DMS153 treated with DMSO at 0.1 percent for 48 hours (cell line): ENCODE results near the gene SMARCE1.

Experiments
- DNase-seq: peaks from one replicate; lab custom pipeline; 2025; ENCODE audit not compliant: unreplicated experiment; lab: John Stamatoyannopoulos, UW

Gene SMARCE1

GRCh38 chr17:40647624-40648383, at the start of gene SMARCE1:
Gene SMARCE1 (minus strand): TSS chr17:40647818. CDS start chr17:40645802, 2,016 bp downstream.
- DNase-seq, result peak; percentile 71

- DNase-seq, result no peak
These were observed 49.7 kb upstream of the SMARCE1 start for GRCh38 chr17:40697297-40697696.

GRCh38 chr17:40696651-40697072, 49.0 kb upstream of the SMARCE1 start:
- DNase-seq, result no peak

- DNase-seq, result no peak
These were observed 48.4 kb upstream of the SMARCE1 start for GRCh38 chr17:40695874-40696472.

- DNase-seq, result no peak
These were observed 47.0 kb upstream of the SMARCE1 start for GRCh38 chr17:40694584-40694983.

GRCh38 chr17:40687106-40687505, 39.5 kb upstream of the SMARCE1 start:
- DNase-seq, result no peak

GRCh38 chr17:40686192-40686591, 38.6 kb upstream of the SMARCE1 start:
- DNase-seq, result no peak

- DNase-seq, result no peak
These were observed 33.4 kb upstream of the SMARCE1 start for GRCh38 chr17:40680998-40681397.

GRCh38 chr17:40679523-40679907, 31.9 kb upstream of the SMARCE1 start:
- DNase-seq, result no peak

- no peak for DNase-seq
These were observed 31.4 kb upstream of the SMARCE1 start for GRCh38 chr17:40678902-40679522.

GRCh38 chr17:40675905-40676304, 28.3 kb upstream of the SMARCE1 start:
- no peak for DNase-seq

GRCh38 chr17:40672654-40673053, 25.0 kb upstream of the SMARCE1 start:
- DNase-seq, result no peak

- DNase-seq, result no peak
These were observed 23.7 kb upstream of the SMARCE1 start for GRCh38 chr17:40671282-40671681.

- no peak for DNase-seq
These were observed 18.7 kb upstream of the SMARCE1 start for GRCh38 chr17:40666331-40666730.

- no peak for DNase-seq
These were observed 17.1 kb upstream of the SMARCE1 start, which contains the start of gene KRT222 for GRCh38 chr17:40664582-40665333. Gene KRT222 (minus strand): TSS chr17:40665177. CDS start chr17:40665099, 78 bp downstream.

- no peak for DNase-seq
These were observed 15.6 kb upstream of the SMARCE1 start for GRCh38 chr17:40663252-40663651.

- no peak for DNase-seq
These were observed 12.3 kb upstream of the SMARCE1 start for GRCh38 chr17:40659911-40660310.

- no peak for DNase-seq
These were observed 10.8 kb upstream of the SMARCE1 start for GRCh38 chr17:40658396-40658795.

GRCh38 chr17:40651939-40652338, 4.3 kb upstream of the SMARCE1 start:
- DNase-seq, result no peak

- no peak for DNase-seq
These were observed 858 bp upstream of the SMARCE1 start for GRCh38 chr17:40648384-40648968.
